HepG2 (cell line): Measurements from ENCODE around the gene CAMKV. TPM values are rescaled to one million over a fixed set of nuclear protein-coding genes. Genes with fewer than 3 reads are reported as not detected.

Experiments
- EEA1 ChIP-seq: sonication (generic); formaldehyde crosslinking; IDR thresholded peaks from 2 replicates; pipeline ENCODE4 v1.5.1; 2020; ENCODE audit warnings: mild to moderate bottlenecking, missing genetic modification reagents, borderline replicate concordance
- FOXA3 ChIP-seq: IDR thresholded peaks from 2 replicates; pipeline ENCODE4 v1.6.1; 2016; ENCODE audit warnings: missing genetic modification reagents, missing compliant biosample characterization
- KDM1A ChIP-seq: IDR thresholded peaks from 2 replicates; pipeline ENCODE4 v1.6.1; 2016; ENCODE audit warnings: missing compliant biosample characterization
- MAFG ChIP-seq: sonication (generic); formaldehyde crosslinking; IDR thresholded peaks from 2 replicates; pipeline ENCODE4 v1.5.1; 2020; ENCODE audit warnings: mild to moderate bottlenecking, missing genetic modification reagents
- NCOA1 ChIP-seq: sonication (generic); formaldehyde crosslinking; IDR thresholded peaks from 2 replicates; pipeline ENCODE4 v1.9.0; 2021; ENCODE audit warnings: missing genetic modification reagents
- TRIM24 ChIP-seq: sonication (generic); formaldehyde crosslinking; IDR thresholded peaks from 2 replicates; pipeline ENCODE4 v1.8.0; 2022; ENCODE audit warnings: mild to moderate bottlenecking, missing genetic modification reagents
- ZNF24 ChIP-seq: fragments of 450-650 bp; IDR thresholded peaks from 2 replicates; pipeline ENCODE4 v1.6.1; 2017; ENCODE audit warnings: antibody characterized with exemption, mild to moderate bottlenecking
- ZNF256 ChIP-seq: sonication (generic); formaldehyde crosslinking; conservative IDR thresholded peaks from 2 replicates; pipeline ENCODE4 v1.4.0; 2020; ENCODE audit warnings: missing genetic modification reagents
- ZNF263 ChIP-seq: sonication (generic); formaldehyde crosslinking; IDR thresholded peaks from 2 replicates; pipeline ENCODE4 v1.4.0; 2020; ENCODE audit warnings: missing genetic modification reagents
- ZNF354B ChIP-seq: sonication (generic); formaldehyde crosslinking; IDR thresholded peaks from 2 replicates; pipeline ENCODE4 v1.8.0; 2022; ENCODE audit warnings: mild to moderate bottlenecking, missing genetic modification reagents
- ZNF44 ChIP-seq: sonication (generic); formaldehyde crosslinking; IDR thresholded peaks from 2 replicates; pipeline ENCODE4 v1.5.1; 2020; ENCODE audit warnings: mild to moderate bottlenecking, missing genetic modification reagents
- ZNF570 ChIP-seq: sonication (generic); formaldehyde crosslinking; IDR thresholded peaks from 2 replicates; pipeline ENCODE4 v1.4.0; 2020; ENCODE audit warnings: mild to moderate bottlenecking, missing genetic modification reagents, borderline replicate concordance
- ZSCAN31 ChIP-seq: sonication (generic); formaldehyde crosslinking; IDR thresholded peaks from 2 replicates; pipeline ENCODE4 v1.5.0; 2020; ENCODE audit warnings: low read depth, mild to moderate bottlenecking, missing genetic modification reagents
- ZSCAN9 ChIP-seq: IDR thresholded peaks from 2 replicates; pipeline ENCODE4 v1.6.1; 2016; ENCODE audit warnings: borderline replicate concordance
- polyA plus RNA-seq, 8 experiments: library from polyadenylated mRNA; depleted of rRNA in 3 of 8; stranded (reverse) in 7 of 8; unstranded in 1 of 8; fragments of >200 nt; fragmentation: Illumina TruSeq in 4 of 8; extraction: Trizol in 4 of 8; gene quantifications; 2 replicates each; pipeline versions ENCODE4 v1.2.1 to v1.2.3, GENCODE V29; 2011 to 2016; ENCODE audit warnings: low read depth in 4 of 8, missing spikeins in 1 of 8, mixed read lengths in 1 of 8; ENCODE audit not compliant: insufficient read depth in 1 of 8
- total RNA-seq, 5 experiments: library from RNA; depleted of rRNA; stranded (reverse); fragments of >200 nt; fragmentation: Illumina TruSeq; extraction: Trizol; gene quantifications; 2 replicates each; pipeline ENCODE4 v1.2.3, GENCODE V29; 2016; ENCODE audit warnings: low read depth in 1 of 5
- TF ChIP-seq, protein P1 (sequence below), 2 experiments: sonication (generic) in 1 of 2; formaldehyde crosslinking in 1 of 2; IDR thresholded peaks; 2 replicates each; pipeline versions ENCODE4 v1.6.1 to v1.9.0; 2014 to 2022; ENCODE audit warnings: antibody characterized with exemption in 1 of 2, borderline replicate concordance in 1 of 2, inconsistent platforms in 1 of 2, low read depth in 1 of 2, missing genetic modification reagents in 1 of 2
- TF ChIP-seq, protein P2 (sequence below): sonication (generic); formaldehyde crosslinking; IDR thresholded peaks from 2 replicates; pipeline ENCODE4 v1.5.0; 2020; ENCODE audit warnings: mild to moderate bottlenecking, missing genetic modification reagents
- TF ChIP-seq, protein P3 (sequence below): sonication (generic); formaldehyde crosslinking; IDR thresholded peaks from 2 replicates; pipeline ENCODE4 v1.4.0; 2020; ENCODE audit warnings: missing genetic modification reagents, borderline replicate concordance
- TF ChIP-seq, protein P4 (sequence below): IDR thresholded peaks from 2 replicates; pipeline ENCODE4 v1.6.1; 2012; ENCODE audit warnings: low read depth, low read length, improper control_type of control experiment

The CAMKV gene
- total and polyA plus RNA-seq, 2 of the 13 experiments (the other 11 are each of a cell fraction or from before 2014, with no cell fraction given): 0.13 to 0.15 TPM

DNA sequence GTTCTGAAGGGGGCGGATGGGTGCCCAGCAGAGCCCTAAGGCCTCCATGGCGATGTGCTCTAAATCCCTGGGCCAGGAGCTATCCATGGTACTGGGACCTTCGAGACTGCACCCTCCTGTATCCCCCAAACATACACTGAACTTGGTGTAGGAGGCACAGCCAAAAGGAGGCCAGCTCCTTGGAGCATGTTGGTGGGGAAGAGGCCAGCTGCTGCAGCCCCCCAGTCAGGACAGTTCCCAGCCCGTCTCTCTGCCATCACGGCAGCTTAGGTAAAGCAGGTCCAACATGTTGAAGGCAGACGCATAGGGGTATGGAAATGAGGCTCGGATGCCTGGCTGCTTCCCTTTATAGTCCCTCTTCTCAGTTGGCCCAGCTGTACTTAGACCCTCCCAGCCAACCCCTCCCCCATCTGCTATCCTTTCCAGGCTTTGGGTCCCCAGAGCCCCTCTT lies 1.8 kb downstream of the CAMKV start (continued):
- TF ChIP-seq, protein P1, sequence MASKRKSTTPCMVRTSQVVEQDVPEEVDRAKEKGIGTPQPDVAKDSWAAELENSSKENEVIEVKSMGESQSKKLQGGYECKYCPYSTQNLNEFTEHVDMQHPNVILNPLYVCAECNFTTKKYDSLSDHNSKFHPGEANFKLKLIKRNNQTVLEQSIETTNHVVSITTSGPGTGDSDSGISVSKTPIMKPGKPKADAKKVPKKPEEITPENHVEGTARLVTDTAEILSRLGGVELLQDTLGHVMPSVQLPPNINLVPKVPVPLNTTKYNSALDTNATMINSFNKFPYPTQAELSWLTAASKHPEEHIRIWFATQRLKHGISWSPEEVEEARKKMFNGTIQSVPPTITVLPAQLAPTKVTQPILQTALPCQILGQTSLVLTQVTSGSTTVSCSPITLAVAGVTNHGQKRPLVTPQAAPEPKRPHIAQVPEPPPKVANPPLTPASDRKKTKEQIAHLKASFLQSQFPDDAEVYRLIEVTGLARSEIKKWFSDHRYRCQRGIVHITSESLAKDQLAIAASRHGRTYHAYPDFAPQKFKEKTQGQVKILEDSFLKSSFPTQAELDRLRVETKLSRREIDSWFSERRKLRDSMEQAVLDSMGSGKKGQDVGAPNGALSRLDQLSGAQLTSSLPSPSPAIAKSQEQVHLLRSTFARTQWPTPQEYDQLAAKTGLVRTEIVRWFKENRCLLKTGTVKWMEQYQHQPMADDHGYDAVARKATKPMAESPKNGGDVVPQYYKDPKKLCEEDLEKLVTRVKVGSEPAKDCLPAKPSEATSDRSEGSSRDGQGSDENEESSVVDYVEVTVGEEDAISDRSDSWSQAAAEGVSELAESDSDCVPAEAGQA (IDR thresholded peaks at IDR 0.05; ENCODE audit: low read depth): no peak
- TF ChIP-seq, protein P1 (CRISPR knock-in tag; IDR thresholded peaks at IDR 0.05; ENCODE audit: borderline replicate concordance): no peak
- TF ChIP-seq ZSCAN31 (no peak), NCOA1 (no peak), FOXA3 (no peak), TRIM24 (CRISPR knock-in tag) (no peak), KDM1A (no peak), ZSCAN9 (CRISPR knock-in tag) (peak; percentile 79; the same call in 1 of the 2 replicates), EEA1 (CRISPR knock-in tag) (no peak), ZNF570 (CRISPR knock-in tag) (no peak), MAFG (no peak), ZNF354B (CRISPR knock-in tag) (no peak), ZNF24 (no peak), ZNF256 (CRISPR knock-in tag) (no peak), ZNF44 (CRISPR knock-in tag) (no peak), ZNF263 (CRISPR knock-in tag) (no peak)
- TF ChIP-seq, protein P2, sequence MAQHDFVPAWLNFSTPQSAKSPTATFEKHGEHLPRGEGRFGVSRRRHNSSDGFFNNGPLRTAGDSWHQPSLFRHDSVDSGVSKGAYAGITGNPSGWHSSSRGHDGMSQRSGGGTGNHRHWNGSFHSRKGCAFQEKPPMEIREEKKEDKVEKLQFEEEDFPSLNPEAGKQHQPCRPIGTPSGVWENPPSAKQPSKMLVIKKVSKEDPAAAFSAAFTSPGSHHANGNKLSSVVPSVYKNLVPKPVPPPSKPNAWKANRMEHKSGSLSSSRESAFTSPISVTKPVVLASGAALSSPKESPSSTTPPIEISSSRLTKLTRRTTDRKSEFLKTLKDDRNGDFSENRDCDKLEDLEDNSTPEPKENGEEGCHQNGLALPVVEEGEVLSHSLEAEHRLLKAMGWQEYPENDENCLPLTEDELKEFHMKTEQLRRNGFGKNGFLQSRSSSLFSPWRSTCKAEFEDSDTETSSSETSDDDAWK (CRISPR knock-in tag): no peak
- TF ChIP-seq, protein P3, sequence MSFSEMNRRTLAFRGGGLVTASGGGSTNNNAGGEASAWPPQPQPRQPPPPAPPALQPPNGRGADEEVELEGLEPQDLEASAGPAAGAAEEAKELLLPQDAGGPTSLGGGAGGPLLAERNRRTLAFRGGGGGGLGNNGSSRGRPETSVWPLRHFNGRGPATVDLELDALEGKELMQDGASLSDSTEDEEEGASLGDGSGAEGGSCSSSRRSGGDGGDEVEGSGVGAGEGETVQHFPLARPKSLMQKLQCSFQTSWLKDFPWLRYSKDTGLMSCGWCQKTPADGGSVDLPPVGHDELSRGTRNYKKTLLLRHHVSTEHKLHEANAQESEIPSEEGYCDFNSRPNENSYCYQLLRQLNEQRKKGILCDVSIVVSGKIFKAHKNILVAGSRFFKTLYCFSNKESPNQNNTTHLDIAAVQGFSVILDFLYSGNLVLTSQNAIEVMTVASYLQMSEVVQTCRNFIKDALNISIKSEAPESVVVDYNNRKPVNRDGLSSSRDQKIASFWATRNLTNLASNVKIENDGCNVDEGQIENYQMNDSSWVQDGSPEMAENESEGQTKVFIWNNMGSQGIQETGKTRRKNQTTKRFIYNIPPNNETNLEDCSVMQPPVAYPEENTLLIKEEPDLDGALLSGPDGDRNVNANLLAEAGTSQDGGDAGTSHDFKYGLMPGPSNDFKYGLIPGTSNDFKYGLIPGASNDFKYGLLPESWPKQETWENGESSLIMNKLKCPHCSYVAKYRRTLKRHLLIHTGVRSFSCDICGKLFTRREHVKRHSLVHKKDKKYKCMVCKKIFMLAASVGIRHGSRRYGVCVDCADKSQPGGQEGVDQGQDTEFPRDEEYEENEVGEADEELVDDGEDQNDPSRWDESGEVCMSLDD (CRISPR knock-in tag): no peak
- TF ChIP-seq, protein P4, sequence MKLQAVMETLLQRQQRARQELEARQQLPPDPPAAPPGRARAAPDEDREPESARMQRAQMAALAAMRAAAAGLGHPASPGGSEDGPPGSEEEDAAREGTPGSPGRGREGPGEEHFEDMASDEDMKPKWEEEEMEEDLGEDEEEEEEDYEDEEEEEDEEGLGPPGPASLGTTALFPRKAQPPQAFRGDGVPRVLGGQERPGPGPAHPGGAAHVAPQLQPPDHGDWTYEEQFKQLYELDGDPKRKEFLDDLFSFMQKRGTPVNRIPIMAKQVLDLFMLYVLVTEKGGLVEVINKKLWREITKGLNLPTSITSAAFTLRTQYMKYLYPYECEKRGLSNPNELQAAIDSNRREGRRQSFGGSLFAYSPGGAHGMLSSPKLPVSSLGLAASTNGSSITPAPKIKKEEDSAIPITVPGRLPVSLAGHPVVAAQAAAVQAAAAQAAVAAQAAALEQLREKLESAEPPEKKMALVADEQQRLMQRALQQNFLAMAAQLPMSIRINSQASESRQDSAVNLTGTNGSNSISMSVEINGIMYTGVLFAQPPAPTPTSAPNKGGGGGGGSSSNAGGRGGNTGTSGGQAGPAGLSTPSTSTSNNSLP: no peak
